ENCODE results near the gene MYADML2. TPM values are rescaled to one million over a fixed set of nuclear protein-coding genes. Genes with fewer than 3 reads are reported as not detected.

The MYADML2 gene
- total RNA-seq, 1 experiment from 2014 or later = not detected

DNA sequence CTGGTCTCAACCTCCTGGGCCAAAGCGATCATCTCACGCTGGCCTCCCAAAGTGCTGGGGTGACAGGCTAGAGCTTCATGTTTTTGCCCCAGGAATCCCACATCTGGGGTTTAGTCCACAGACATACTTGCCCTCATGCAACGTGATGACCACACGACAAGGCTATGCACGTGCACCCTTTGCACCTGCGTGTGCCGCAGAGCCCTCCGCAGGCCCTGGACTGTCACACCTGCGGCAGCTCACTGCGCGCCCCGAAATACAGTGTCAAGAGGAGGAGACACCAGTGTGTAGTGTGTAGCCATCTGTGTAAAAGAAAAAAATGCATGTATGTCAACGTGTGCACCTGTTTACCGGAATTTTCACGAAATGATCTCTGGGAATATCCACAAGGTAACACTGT lies 3.5 kb upstream of the MYADML2 start:
- no peak for TF ChIP-seq EZH2 (IDR thresholded peaks at IDR 0.05; ENCODE audit: borderline replicate concordance, low read depth, low read length, poor library complexity, severe bottlenecking)
- TF ChIP-seq, protein P1, sequence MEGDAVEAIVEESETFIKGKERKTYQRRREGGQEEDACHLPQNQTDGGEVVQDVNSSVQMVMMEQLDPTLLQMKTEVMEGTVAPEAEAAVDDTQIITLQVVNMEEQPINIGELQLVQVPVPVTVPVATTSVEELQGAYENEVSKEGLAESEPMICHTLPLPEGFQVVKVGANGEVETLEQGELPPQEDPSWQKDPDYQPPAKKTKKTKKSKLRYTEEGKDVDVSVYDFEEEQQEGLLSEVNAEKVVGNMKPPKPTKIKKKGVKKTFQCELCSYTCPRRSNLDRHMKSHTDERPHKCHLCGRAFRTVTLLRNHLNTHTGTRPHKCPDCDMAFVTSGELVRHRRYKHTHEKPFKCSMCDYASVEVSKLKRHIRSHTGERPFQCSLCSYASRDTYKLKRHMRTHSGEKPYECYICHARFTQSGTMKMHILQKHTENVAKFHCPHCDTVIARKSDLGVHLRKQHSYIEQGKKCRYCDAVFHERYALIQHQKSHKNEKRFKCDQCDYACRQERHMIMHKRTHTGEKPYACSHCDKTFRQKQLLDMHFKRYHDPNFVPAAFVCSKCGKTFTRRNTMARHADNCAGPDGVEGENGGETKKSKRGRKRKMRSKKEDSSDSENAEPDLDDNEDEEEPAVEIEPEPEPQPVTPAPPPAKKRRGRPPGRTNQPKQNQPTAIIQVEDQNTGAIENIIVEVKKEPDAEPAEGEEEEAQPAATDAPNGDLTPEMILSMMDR (conservative IDR thresholded peaks at IDR 0.05; ENCODE audit: low read depth, low read length) = no peak
- Histone ChIP-seq H3K4me3 (ENCODE audit: low read depth, low read length, poor library complexity, severe bottlenecking) (no peak overlapping the region), H3K4me1 (ENCODE audit: insufficient read depth, low read length, poor library complexity, severe bottlenecking) (no peaks in the 10 kb centered on the region), H3K27ac (ENCODE audit: low read depth, low read length, poor library complexity, severe bottlenecking) (no peak overlapping the region), H3K9me3 (ENCODE audit: low read depth, low read length, poor library complexity, severe bottlenecking) (no peaks in the 10 kb centered on the region), H3K36me3 (ENCODE audit: insufficient read depth, low read length, poor library complexity, severe bottlenecking) (no peaks in the 10 kb centered on the region), H3K27me3 (replicated peaks; ENCODE audit: insufficient read depth, low read depth, low read length, poor library complexity) (no peaks in the 10 kb centered on the region)
- DNase-seq (ENCODE audit: low spot score) = no peak
- BruUV-seq (replicated peaks) = no TSS peak
- intact Hi-C loops (cut with micrococcal nuclease; ENCODE audit: unreplicated experiment) = no loop called here
- ChIA-PET CTCF (no interaction called here), POLR2A (ENCODE audit: low non-redundant PET) (no interaction called here)

DNA sequence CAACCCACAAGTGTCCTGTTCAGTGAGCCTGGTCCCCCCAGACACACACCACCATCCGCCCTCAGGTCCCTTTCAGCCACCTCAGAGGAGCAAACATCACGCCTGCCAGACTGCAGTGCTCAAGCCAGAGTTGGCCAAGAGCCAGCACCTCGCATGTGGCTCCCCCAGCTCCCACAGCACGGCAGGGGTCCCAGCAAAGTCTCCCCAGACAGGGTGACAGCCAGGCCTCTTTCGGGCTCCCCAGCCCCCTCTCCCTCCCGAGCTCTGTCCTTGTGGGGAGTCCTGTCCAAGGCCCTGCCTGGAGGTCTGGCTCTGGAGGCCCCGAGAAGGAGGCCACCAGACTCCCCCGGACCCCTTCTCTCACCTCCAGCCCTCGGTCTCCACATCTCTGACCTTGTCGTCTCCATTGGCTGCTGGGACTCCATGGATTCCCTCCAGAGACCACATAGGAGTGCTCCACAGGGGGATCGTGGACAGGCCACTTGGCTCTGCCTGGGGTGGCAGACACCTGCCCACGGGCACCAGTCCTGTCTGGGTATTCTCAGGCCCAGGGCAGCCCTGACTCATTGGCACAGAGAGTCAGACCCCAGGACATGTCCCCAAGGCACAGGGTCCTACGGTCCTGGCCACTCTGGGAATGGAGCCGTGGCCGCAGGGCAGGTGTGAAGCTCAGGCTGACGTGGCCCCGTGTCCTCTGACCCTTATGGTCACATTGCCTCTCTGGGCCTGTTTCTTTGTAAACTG lies 1.8 kb upstream of the MYADML2 start:
- no TSS peak for BruUV-seq (replicated peaks)
- H3K9me3 ChIP-seq (ENCODE audit: low read depth, low read length, poor library complexity, severe bottlenecking) = no peaks in the 10 kb centered on the region
- POLR2A ChIA-PET (ENCODE audit: low non-redundant PET) = no interaction called here
- no peak overlapping the region for H3K27ac ChIP-seq (ENCODE audit: low read depth, low read length, poor library complexity, severe bottlenecking)
- DNase-seq (ENCODE audit: low spot score) = no peak
- CTCF ChIA-PET = no interaction called here
- TF ChIP-seq, protein P1 (conservative IDR thresholded peaks at IDR 0.05; ENCODE audit: low read depth, low read length) = no peak
- no peak for TF ChIP-seq EZH2 (IDR thresholded peaks at IDR 0.05; ENCODE audit: borderline replicate concordance, low read depth, low read length, poor library complexity, severe bottlenecking)
- no peaks in the 10 kb centered on the region for H3K36me3 ChIP-seq (ENCODE audit: insufficient read depth, low read length, poor library complexity, severe bottlenecking)
- no peaks in the 10 kb centered on the region for H3K27me3 ChIP-seq (replicated peaks; ENCODE audit: insufficient read depth, low read depth, low read length, poor library complexity)
- no peaks in the 10 kb centered on the region for H3K4me1 ChIP-seq (ENCODE audit: insufficient read depth, low read length, poor library complexity, severe bottlenecking)
- intact Hi-C loops (cut with micrococcal nuclease; ENCODE audit: unreplicated experiment) = no loop called here
- no peak overlapping the region for H3K4me3 ChIP-seq (ENCODE audit: low read depth, low read length, poor library complexity, severe bottlenecking)

DNA sequence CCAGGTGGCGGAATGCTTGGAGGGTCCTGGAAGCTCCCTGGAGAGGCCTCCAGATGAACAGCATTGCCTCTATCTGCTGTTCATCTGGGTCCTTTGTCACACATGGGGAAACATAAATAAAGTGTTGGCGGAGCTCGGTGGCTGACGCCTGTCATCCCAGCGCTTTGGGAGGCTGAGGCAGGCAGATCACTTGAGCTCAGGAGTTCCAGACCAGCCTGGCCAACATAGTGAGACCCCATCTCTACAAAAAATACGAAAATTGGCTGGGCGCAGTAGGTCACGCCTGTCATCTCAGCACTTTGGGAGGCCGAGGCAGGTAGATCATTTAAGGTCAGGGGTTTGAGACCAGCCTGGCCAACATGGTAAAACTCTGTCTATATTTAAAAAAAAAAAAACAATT lies 2.2 kb downstream of the MYADML2 start:
- H3K4me3 ChIP-seq (ENCODE audit: low read depth, low read length, poor library complexity, severe bottlenecking) = no peak overlapping the region
- BruUV-seq (replicated peaks) = no TSS peak
- CTCF ChIA-PET = no interaction called here
- DNase-seq (ENCODE audit: low spot score) = no peak
- H3K27ac ChIP-seq (ENCODE audit: low read depth, low read length, poor library complexity, severe bottlenecking) = no peak overlapping the region
- POLR2A ChIA-PET (ENCODE audit: low non-redundant PET) = no interaction called here
- H3K9me3 ChIP-seq (ENCODE audit: low read depth, low read length, poor library complexity, severe bottlenecking) = no peaks in the 10 kb centered on the region
- H3K4me1 ChIP-seq (ENCODE audit: insufficient read depth, low read length, poor library complexity, severe bottlenecking) = no peaks in the 10 kb centered on the region
- TF ChIP-seq EZH2 (IDR thresholded peaks at IDR 0.05; ENCODE audit: borderline replicate concordance, low read depth, low read length, poor library complexity, severe bottlenecking) = no peak
- intact Hi-C loops (cut with micrococcal nuclease; ENCODE audit: unreplicated experiment) = no loop called here
- no peaks in the 10 kb centered on the region for H3K36me3 ChIP-seq (ENCODE audit: insufficient read depth, low read length, poor library complexity, severe bottlenecking)
- H3K27me3 ChIP-seq (replicated peaks; ENCODE audit: insufficient read depth, low read depth, low read length, poor library complexity) = no peaks in the 10 kb centered on the region

DNA sequence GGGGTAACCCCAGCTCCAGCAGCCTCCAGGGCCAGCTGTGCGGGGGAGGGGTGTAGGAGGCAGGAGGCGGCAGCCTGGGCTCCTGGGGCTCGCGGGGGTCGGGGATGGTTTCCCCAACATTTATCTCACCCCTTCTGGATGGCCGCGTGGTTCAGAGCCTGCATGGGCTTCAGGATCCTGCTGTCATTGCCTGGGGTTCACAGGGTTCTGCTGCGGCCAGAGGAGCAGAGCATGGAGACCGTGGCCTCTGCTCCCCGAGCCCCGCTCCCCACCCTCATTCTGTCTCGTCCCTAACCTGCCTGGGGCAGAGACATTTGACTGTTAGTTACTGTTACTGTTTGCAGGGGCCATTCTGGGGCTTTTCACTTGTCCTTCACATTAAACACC lies 4.9 kb downstream of the MYADML2 start:
- no TSS peak for BruUV-seq (replicated peaks)
- Histone ChIP-seq H3K27ac (ENCODE audit: low read depth, low read length, poor library complexity, severe bottlenecking) (no peak overlapping the region), H3K4me3 (ENCODE audit: low read depth, low read length, poor library complexity, severe bottlenecking) (no peak overlapping the region), H3K27me3 (replicated peaks; ENCODE audit: insufficient read depth, low read depth, low read length, poor library complexity) (no peaks in the 10 kb centered on the region), H3K4me1 (ENCODE audit: insufficient read depth, low read length, poor library complexity, severe bottlenecking) (peaks cover 4% of the 10 kb centered on the region), H3K9me3 (ENCODE audit: low read depth, low read length, poor library complexity, severe bottlenecking) (no peaks in the 10 kb centered on the region), H3K36me3 (ENCODE audit: insufficient read depth, low read length, poor library complexity, severe bottlenecking) (no peaks in the 10 kb centered on the region)
- no peak for TF ChIP-seq EZH2 (IDR thresholded peaks at IDR 0.05; ENCODE audit: borderline replicate concordance, low read depth, low read length, poor library complexity, severe bottlenecking)
- TF ChIP-seq, protein P1 (conservative IDR thresholded peaks at IDR 0.05; ENCODE audit: low read depth, low read length) = no peak
- intact Hi-C loops (cut with micrococcal nuclease; ENCODE audit: unreplicated experiment) = no loop called here
- POLR2A ChIA-PET (ENCODE audit: low non-redundant PET) = no interaction called here
- no peak for DNase-seq (ENCODE audit: low spot score)
- CTCF ChIA-PET = no interaction called here
